GM19324 (cell line): ENCODE results near the gene IFT122.

Experiments
- ATAC-seq: cut with Tn5 transposase; IDR thresholded peaks from one replicate; pipeline ENCODE4 v1.9.1; 2021; ENCODE audit warnings: mild to moderate bottlenecking, moderate library complexity; ENCODE audit not compliant: unreplicated experiment, low FRiP score

Gene IFT122

DNA sequence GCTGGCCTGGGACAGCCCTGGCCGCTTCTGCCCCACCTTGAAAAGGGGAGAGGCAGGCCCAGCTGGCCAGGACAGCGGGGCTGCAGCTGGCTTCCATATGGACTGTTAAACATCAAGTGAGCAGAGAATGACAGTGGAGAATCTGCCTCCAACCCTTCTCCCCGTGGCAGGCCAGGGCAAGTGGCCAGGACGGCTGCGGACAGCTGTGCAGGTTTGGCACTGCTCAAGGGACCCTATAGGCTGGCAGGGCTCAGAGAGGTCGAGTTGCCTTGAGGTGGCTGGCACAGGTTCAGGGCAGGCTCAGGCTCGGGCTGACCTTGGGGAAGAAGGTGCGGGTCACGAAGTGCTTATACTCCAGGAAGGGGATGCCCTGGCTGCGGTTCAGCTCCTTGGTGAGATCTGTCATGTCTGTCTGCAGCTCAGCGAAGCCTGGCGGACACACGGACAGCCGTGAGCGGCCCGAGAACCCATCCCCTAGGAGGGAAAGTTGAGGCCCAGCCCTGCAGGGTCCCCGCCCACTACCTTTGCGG, 127.2 kb downstream of the IFT122 start:
- ATAC-seq, result no peak

DNA sequence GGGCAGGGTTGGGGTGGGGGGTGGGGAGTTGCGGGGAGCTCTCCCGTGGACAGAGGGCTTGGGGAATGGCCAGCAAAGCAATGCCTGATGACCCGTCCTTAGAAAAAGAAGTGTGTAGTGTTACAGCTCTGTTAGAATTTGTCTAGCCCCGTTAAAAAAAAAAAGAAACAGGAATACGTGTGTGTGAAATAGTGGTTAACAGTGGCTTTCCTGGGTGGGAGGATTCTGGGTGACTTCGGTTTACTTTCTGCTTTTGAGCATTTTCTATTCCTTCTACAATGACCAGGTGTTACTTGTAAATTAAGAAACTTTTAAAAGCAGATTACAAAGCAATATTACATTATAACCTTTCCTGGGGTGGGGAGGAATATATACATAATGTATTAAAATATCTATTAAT, 127.9 kb downstream of the IFT122 start:
- ATAC-seq, result no peak

DNA sequence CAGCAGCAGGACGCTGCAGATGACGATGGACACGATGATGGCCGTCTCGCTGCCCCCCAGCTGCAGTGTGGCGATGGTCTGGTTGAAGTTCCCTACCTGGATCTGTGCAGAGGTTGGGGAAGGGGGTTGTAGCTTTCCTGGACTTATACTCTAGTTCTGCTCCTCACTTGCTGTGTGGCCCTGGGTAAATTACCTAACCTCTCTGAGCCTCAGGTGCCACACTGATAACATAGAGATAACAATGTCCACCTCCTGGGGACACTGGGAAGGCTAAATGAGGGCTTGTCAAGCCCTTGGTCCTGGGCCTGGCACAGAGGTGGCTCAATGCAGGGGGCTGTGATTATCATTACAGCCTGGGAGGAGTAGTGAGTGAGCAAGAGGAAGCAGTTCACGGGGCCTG, 129.8 kb downstream of the IFT122 start:
- ATAC-seq, result no peak
